Measurements from ENCODE around the gene GTF2IRD2.
"Not testable (repeated sequence)": the region's sequence is repeated elsewhere in the genome, so short reads cannot be mapped to it uniquely, and the experiment has no call there.

The GTF2IRD2 gene

DNA sequence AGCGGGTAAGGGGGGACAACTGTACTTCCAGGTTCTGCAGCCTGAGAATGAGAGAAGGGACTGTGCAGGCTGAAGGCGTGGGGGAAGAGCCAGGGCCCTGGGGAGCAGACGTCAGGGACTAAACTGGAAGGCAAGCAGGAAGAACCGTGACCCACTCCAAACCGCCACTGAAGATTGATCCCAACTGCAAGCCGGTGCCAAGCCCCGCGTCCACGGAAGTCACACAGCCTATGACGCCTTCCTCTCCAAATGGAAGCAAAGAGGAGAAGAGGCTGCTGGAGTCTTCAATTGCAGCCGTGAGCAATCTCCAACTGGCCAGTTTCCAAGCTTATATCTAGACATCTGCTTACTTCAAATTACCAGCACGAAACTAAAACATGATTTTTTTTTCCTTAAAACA is 1.6 kb downstream of the GTF2IRD2 start:
- not testable (repeated sequence) for H3K4me3 ChIP-seq (IDR thresholded peaks at IDR 0.05; ENCODE audit: insufficient read depth, low read depth, low read length); H2AFZ ChIP-seq (ENCODE audit: low read depth); H3K36me3 ChIP-seq (ENCODE audit: insufficient read depth); H3K79me2 ChIP-seq (ENCODE audit: insufficient read depth, low read depth); H4K20me1 ChIP-seq (ENCODE audit: insufficient read depth); H3K27ac ChIP-seq; H3K27me3 ChIP-seq (ENCODE audit: insufficient read depth, low read depth); H3K4me2 ChIP-seq; H3K4me1 ChIP-seq (ENCODE audit: low read depth, poor library complexity, severe bottlenecking); H3K9ac ChIP-seq

DNA sequence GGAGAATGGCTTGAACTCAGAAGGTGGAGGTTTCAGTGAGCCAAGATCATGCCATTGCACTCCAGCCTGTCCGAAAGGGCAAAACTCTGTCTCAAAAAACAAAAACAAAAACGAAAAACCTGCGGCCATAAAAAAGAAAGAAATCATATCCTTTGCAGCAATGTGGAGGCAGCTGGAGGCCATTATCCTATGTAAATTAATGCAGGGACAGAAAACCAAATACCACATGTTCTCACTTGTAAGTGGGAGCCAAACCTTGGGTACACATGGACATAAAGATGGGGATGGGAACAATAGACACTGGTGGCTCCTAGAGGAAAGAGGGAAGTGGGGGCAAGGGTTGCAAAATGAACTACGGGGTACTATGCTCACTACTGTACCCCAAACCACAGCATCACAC is 21.0 kb downstream of the GTF2IRD2 start:
- H3K9ac ChIP-seq; H3K27me3 ChIP-seq (ENCODE audit: insufficient read depth, low read depth); H3K4me1 ChIP-seq (ENCODE audit: low read depth, poor library complexity, severe bottlenecking); H3K4me2 ChIP-seq; H3K79me2 ChIP-seq (ENCODE audit: insufficient read depth, low read depth); H3K27ac ChIP-seq; H2AFZ ChIP-seq (ENCODE audit: low read depth); H3K4me3 ChIP-seq (IDR thresholded peaks at IDR 0.05; ENCODE audit: insufficient read depth, low read depth, low read length); H4K20me1 ChIP-seq (ENCODE audit: insufficient read depth); H3K36me3 ChIP-seq (ENCODE audit: insufficient read depth): not testable (repeated sequence)

DNA sequence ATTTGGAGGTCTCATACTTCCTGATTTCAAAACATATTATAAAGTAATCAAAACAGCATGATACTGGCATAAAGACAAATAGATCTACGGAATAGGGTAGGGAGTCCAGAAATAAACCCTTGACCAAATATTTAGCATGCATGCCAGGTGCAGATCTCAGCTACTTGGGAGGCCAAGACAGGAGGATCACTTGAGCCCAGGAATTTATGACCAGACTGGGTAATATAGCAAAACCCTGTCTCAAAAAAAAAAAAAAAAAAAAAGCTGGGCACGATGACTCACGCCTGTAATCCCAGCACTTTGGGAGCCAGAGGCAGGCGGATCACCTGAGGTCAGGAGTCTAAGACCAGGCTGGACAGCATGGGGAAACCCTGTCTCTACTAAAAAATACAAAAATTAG is 21.4 kb downstream of the GTF2IRD2 start:
- not testable (repeated sequence) for H2AFZ ChIP-seq (ENCODE audit: low read depth); H3K4me1 ChIP-seq (ENCODE audit: low read depth, poor library complexity, severe bottlenecking); H3K36me3 ChIP-seq (ENCODE audit: insufficient read depth); H4K20me1 ChIP-seq (ENCODE audit: insufficient read depth); H3K4me3 ChIP-seq (IDR thresholded peaks at IDR 0.05; ENCODE audit: insufficient read depth, low read depth, low read length); H3K27me3 ChIP-seq (ENCODE audit: insufficient read depth, low read depth); H3K9ac ChIP-seq; H3K4me2 ChIP-seq; H3K79me2 ChIP-seq (ENCODE audit: insufficient read depth, low read depth); H3K27ac ChIP-seq

DNA sequence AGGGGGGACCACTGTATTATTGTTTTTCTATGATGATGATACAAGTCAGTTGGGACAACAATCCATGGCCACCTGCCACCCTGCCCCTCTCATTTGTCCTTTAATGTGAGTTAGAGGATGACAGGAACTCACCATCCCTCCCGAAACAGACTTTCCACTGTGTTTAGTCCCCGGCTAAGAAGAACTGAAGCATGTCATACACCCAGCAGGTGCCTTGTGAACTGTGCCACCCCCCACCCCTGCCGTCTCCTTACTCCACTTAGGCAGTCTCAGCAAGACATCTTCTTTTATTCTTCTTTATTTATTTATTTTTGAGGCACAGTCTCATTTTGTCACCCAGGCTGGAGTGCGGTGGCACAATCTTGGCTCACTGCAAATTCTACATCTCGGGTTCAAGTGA is 30.1 kb downstream of the GTF2IRD2 start:
- not testable (repeated sequence) for H3K4me1 ChIP-seq (ENCODE audit: low read depth, poor library complexity, severe bottlenecking)

DNA sequence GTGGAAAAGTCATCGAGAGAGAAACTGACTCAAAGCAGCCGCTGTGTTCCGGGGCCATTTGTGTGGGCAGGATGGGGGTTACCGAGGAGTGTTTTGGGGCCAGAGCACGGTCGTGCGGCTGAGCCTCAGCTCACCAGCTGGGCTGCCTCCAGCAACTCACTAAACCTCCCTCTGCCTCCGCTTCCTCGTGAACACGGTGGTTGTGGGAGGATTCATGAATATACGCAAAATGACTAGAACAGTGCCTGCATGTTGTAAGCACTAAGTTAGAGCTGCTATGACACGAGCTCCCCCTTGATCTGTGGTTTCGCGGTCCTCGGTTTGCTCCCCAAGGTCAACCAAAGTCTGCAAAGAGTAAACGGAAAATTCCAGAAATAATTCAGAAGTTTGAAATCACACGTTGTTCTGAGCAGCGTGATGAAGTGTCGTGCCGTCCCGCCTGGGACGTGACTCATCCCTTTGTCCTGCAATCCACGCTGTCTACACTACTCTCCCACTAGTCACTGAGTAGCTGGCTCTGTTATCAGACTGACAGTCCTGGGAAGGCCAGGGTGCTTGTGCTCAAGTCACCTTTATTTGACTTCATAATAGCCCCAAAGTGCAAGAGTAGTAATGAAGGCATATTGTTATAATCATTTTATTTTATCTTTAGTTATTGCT is 31.1 kb downstream of the GTF2IRD2 start:
- H4K20me1 ChIP-seq (ENCODE audit: insufficient read depth); H3K79me2 ChIP-seq (ENCODE audit: insufficient read depth, low read depth); H2AFZ ChIP-seq (ENCODE audit: low read depth); H3K27me3 ChIP-seq (ENCODE audit: insufficient read depth, low read depth); H3K4me3 ChIP-seq (IDR thresholded peaks at IDR 0.05; ENCODE audit: insufficient read depth, low read depth, low read length); H3K27ac ChIP-seq; H3K9ac ChIP-seq; H3K4me2 ChIP-seq; H3K4me1 ChIP-seq (ENCODE audit: low read depth, poor library complexity, severe bottlenecking); H3K36me3 ChIP-seq (ENCODE audit: insufficient read depth): not testable (repeated sequence)

More for the DNA sequence above, 30.1 kb downstream of the GTF2IRD2 start:
- not testable (repeated sequence) for H4K20me1 ChIP-seq (ENCODE audit: insufficient read depth); H3K4me3 ChIP-seq (IDR thresholded peaks at IDR 0.05; ENCODE audit: insufficient read depth, low read depth, low read length); H3K36me3 ChIP-seq (ENCODE audit: insufficient read depth); H2AFZ ChIP-seq (ENCODE audit: low read depth); H3K27me3 ChIP-seq (ENCODE audit: insufficient read depth, low read depth); H3K4me2 ChIP-seq; H3K79me2 ChIP-seq (ENCODE audit: insufficient read depth, low read depth); H3K27ac ChIP-seq; H3K9ac ChIP-seq

DNA sequence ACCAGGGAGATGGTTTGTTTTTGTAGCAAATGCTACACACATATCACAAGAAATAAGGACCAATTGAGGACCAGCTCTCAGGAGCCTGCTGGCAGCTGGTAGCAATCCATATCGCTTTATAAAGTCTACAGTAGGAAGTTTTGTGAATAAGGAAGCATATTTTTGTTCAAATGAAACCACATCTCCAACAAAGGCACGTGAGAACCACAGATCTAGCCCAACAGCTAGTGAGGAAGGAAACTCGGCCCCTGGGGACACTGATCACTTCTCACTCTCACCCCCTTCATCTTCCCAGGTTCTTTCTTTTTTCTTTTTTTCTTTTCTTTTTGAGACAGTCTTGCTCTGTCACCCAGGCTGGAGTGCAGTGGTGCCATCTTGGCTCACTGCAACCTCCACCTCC is 35.5 kb downstream of the GTF2IRD2 start:
- H3K79me2 ChIP-seq (ENCODE audit: insufficient read depth, low read depth); H2AFZ ChIP-seq (ENCODE audit: low read depth); H3K4me1 ChIP-seq (ENCODE audit: low read depth, poor library complexity, severe bottlenecking); H3K36me3 ChIP-seq (ENCODE audit: insufficient read depth); H3K27me3 ChIP-seq (ENCODE audit: insufficient read depth, low read depth); H3K9ac ChIP-seq; H3K27ac ChIP-seq; H3K4me2 ChIP-seq; H4K20me1 ChIP-seq (ENCODE audit: insufficient read depth); H3K4me3 ChIP-seq (IDR thresholded peaks at IDR 0.05; ENCODE audit: insufficient read depth, low read depth, low read length): not testable (repeated sequence)

DNA sequence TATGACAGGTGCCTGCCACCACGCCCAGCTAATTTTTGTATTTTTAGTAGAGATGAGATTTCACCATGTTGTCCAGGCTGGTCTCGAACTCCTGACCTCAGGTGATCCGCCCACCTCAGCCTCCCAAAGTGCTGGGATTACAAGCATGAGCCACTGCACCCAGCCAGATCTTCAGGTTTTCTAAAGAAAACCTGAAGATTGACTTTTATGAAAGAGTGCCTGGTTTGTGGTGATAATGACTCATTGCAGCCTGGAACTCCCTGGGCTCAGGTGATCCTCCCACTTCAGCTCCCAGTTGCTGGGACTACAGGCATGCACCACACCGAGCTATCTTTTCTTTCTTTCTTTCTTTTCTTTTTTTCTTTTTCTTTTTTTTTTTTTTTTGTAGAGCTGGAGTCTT is 52.8 kb downstream of the GTF2IRD2 start:
- H3K9ac ChIP-seq; H3K27ac ChIP-seq; H3K4me1 ChIP-seq (ENCODE audit: low read depth, poor library complexity, severe bottlenecking); H3K4me3 ChIP-seq (IDR thresholded peaks at IDR 0.05; ENCODE audit: insufficient read depth, low read depth, low read length); H2AFZ ChIP-seq (ENCODE audit: low read depth); H3K79me2 ChIP-seq (ENCODE audit: insufficient read depth, low read depth); H3K36me3 ChIP-seq (ENCODE audit: insufficient read depth); H3K27me3 ChIP-seq (ENCODE audit: insufficient read depth, low read depth); H4K20me1 ChIP-seq (ENCODE audit: insufficient read depth); H3K4me2 ChIP-seq: not testable (repeated sequence)

DNA sequence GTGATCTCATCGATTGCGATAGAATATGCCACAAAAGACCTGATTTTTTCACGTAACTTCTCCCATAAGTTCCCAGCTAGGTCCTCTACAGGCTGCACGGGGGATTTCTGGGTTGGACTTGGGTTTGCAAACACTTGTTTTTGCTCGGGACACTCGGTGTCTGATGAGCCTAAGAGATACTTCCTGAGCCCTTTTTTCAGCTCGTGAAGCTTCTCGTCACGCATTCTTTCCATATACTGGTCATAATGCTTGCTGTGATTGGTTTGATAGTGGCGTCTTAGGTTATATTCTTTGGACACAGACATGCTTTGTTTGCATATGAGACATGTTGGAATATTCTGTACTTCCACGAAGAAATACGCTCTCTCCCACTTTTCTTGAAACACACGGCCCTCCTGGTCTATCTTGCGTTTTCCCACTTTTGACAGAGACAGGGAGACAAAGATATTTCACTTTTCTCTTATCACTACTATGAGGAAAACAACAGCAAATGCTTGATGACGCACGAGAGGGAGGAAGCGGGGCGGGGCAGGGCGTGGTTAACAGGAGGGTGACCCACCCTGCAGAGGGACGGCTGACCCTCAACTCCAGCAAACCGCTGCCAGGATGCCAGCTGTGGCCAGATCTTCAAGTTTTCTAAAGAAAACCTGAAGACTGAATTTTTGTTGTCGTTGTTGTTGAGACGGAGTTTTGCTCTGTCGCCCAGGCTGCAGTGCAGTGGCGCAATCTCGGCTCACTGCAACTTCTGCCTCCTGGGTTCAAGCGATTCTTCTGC is 53.4 kb downstream of the GTF2IRD2 start:
- not testable (repeated sequence) for H3K27ac ChIP-seq; H3K27me3 ChIP-seq (ENCODE audit: insufficient read depth, low read depth); H3K4me1 ChIP-seq (ENCODE audit: low read depth, poor library complexity, severe bottlenecking); H3K4me3 ChIP-seq (IDR thresholded peaks at IDR 0.05; ENCODE audit: insufficient read depth, low read depth, low read length); H4K20me1 ChIP-seq (ENCODE audit: insufficient read depth); H3K36me3 ChIP-seq (ENCODE audit: insufficient read depth); H3K9ac ChIP-seq; H2AFZ ChIP-seq (ENCODE audit: low read depth); H3K79me2 ChIP-seq (ENCODE audit: insufficient read depth, low read depth); H3K4me2 ChIP-seq

DNA sequence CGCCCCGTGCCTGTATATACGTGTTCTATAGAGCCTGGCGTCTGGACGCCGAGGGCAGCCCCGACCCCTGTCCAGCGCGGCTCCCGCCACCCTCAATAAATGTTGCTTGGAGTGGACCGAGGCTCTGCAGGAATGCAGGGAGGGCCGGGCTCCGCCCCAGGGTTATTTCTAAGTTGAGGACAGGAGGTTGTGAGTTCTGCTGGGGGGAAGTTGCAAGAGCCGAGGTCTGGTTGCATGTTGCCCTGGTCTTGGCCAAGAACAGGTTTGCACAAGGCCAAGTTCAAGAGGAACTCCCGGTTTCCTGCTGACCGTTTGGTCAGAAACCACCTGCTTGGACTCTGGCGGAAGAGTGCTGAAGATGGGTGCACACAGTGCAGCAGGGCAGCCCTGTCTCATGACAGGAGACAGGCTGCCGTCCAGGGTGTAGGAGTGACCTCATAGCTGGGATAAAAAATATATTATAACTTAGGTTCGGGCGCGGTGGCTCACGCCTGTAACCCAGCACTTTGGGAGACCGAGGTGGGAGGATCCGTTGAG is 62.1 kb downstream of the GTF2IRD2 start:
- not testable (repeated sequence) for H2AFZ ChIP-seq (ENCODE audit: low read depth)

DNA sequence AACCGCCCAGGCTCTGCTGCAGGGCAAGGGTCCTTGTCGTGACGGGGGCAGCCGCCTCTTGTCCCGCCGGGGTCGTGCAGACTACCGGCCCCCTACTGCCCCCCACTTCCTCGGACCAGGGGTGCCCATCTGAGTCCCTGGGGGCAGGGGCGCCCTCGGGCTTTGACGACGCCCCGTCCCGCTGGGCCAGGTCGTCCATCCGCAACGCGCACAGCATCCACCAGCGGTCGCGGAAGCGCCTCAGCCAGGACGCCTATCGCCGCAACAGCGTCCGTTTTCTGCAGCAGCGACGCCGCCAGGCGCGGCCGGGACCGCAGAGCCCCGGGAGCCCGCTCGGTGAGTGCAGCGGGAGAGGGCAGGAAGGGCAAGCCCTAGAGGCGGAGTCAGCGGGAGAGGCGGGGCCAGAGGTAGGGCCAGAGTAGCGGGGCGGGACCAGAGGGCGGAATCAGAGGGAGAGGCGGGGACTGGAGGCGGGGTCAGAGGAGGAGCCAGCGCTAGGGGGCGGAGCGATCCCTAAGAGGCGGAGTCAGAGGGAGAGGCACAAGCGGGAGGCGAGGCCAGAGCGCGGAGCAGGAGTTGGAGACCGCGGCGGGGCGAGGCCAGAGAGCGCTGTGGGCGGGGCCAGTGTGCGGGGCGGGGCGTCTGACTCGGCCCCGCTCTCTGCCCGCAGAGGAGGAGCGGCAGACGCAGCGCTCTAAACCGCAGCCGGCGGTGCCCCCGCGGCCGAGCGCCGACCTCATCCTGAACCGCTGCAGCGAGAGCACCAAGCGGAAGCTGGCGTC is 62.8 kb downstream of the GTF2IRD2 start:
- H3K4me3 ChIP-seq (IDR thresholded peaks at IDR 0.05; ENCODE audit: insufficient read depth, low read depth, low read length); H3K9ac ChIP-seq; H3K79me2 ChIP-seq (ENCODE audit: insufficient read depth, low read depth); H3K4me2 ChIP-seq; H3K27me3 ChIP-seq (ENCODE audit: insufficient read depth, low read depth); H2AFZ ChIP-seq (ENCODE audit: low read depth); H4K20me1 ChIP-seq (ENCODE audit: insufficient read depth); H3K4me1 ChIP-seq (ENCODE audit: low read depth, poor library complexity, severe bottlenecking); H3K27ac ChIP-seq; H3K36me3 ChIP-seq (ENCODE audit: insufficient read depth): not testable (repeated sequence)

More for the DNA sequence above, 62.1 kb downstream of the GTF2IRD2 start:
- not testable (repeated sequence) for H4K20me1 ChIP-seq (ENCODE audit: insufficient read depth); H3K79me2 ChIP-seq (ENCODE audit: insufficient read depth, low read depth); H3K27me3 ChIP-seq (ENCODE audit: insufficient read depth, low read depth); H3K9ac ChIP-seq; H3K4me3 ChIP-seq (IDR thresholded peaks at IDR 0.05; ENCODE audit: insufficient read depth, low read depth, low read length); H3K4me1 ChIP-seq (ENCODE audit: low read depth, poor library complexity, severe bottlenecking); H3K27ac ChIP-seq; H3K4me2 ChIP-seq; H3K36me3 ChIP-seq (ENCODE audit: insufficient read depth)
